ENCODE measurements around the gene PLEKHM2. TPM values are rescaled to one million over a fixed set of nuclear protein-coding genes. Genes with fewer than 3 reads are reported as not detected.
"Not testable (repeated sequence)": the region's sequence is repeated elsewhere in the genome, so short reads cannot be mapped to it uniquely, and the experiment has no call there.

The PLEKHM2 gene
- 26.6 TPM for polyA plus RNA-seq
- long read RNA-seq, donor 1, full-length matches to known transcripts, result 1 of 1 reads
- long read RNA-seq, donor 1, partial matches to known transcripts, result 0 of 1 reads
- long read RNA-seq, donor 1, other reads (novel, unspliced or antisense), result 0 of 1 reads
- long read RNA-seq, donor 2, full-length matches to known transcripts, result 3 of 3 reads
- long read RNA-seq, donor 2, partial matches to known transcripts, result 0 of 3 reads
- long read RNA-seq, donor 2, other reads (novel, unspliced or antisense), result 0 of 3 reads
- long read RNA-seq, donor 3, result 0 reads
- long read RNA-seq, donor 4, result 0 reads
- long read RNA-seq, donor 5, full-length matches to known transcripts, result 1 of 1 reads
- long read RNA-seq, donor 5, partial matches to known transcripts, result 0 of 1 reads
- long read RNA-seq, donor 5, other reads (novel, unspliced or antisense), result 0 of 1 reads
- long read RNA-seq, donor 6, full-length matches to known transcripts, result 3 of 9 reads
- long read RNA-seq, donor 6, partial matches to known transcripts, result 6 of 9 reads
- long read RNA-seq, donor 6, other reads (novel, unspliced or antisense), result 0 of 9 reads
- long read RNA-seq, donor 7, result 0 reads
- long read RNA-seq, donor 8, full-length matches to known transcripts, result 4 of 18 reads
- long read RNA-seq, donor 8, partial matches to known transcripts, result 14 of 18 reads
- long read RNA-seq, donor 8, other reads (novel, unspliced or antisense), result 0 of 18 reads
- long read RNA-seq, donor 9, result 0 reads
- long read RNA-seq, donor 10, full-length matches to known transcripts, result 6 of 6 reads
- long read RNA-seq, donor 10, partial matches to known transcripts, result 0 of 6 reads
- long read RNA-seq, donor 10, other reads (novel, unspliced or antisense), result 0 of 6 reads
- long read RNA-seq, donor 11, full-length matches to known transcripts, result 2 of 2 reads
- long read RNA-seq, donor 11, partial matches to known transcripts, result 0 of 2 reads
- long read RNA-seq, donor 11, other reads (novel, unspliced or antisense), result 0 of 2 reads

GRCh38 chr1:15684042-15684461 lies at the start of gene PLEKHM2:
PLEKHM2 (plus strand) TSS chr1:15684320; CDS start chr1:15684559, 239 bp downstream.
- Histone ChIP-seq H3K4me3 (ENCODE audit: low read length) (peak within 1 kb of the TSS; percentile 94), H3K4me1 (ENCODE audit: control insufficient read depth, insufficient read depth, low read length) (peaks cover 22% of the 10 kb centered on the region), H3K9me3 (ENCODE audit: control insufficient read depth, low read depth, low read length) (no peaks in the 10 kb centered on the region), H3K27me3 (ENCODE audit: control insufficient read depth, insufficient read depth, low read length) (no peaks in the 10 kb centered on the region), H3K27ac (ENCODE audit: low read length) (peak within 1 kb of the TSS; percentile 71), H3K36me3 (ENCODE audit: control insufficient read depth, insufficient read depth, low read length) (peaks cover 2% of the 10 kb centered on the region)
- no CpG with 5 or more reads among the region's 52 CpGs for WGBS (ENCODE audit: insufficient coverage, low lambda C conversion rate)
- DNase-seq, result peak; percentile 46 to 48

DNA sequence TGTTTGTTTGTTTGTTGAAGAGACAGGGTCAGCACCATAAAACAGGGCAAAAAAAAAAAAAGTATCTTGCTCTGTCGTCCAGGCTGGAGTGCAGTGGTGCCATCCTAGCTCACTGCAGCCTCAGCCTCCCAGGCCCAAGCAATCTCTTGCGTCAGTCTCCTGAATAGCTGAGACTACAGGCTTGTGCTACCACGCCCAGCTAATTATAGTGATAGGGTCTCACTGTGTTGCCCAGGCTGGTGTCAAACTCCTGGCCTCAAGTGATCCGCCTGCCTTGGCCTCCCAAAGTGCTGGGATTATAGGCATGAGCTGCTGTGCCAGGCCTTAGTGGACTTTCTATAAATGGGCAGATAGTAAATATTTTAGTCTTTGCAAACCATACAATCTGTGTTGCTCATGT lies 47.7 kb upstream of the PLEKHM2 start:
- WGBS (ENCODE audit: insufficient coverage, low lambda C conversion rate), result no CpG with 5 or more reads among the region's 4 CpGs
- peaks cover 87% of the 10 kb centered on the region for H3K36me3 ChIP-seq (ENCODE audit: control insufficient read depth, insufficient read depth, low read length)
- no peak for DNase-seq
- H3K27ac ChIP-seq (ENCODE audit: low read length), result no peak overlapping the region
- no peak overlapping the region for H3K4me3 ChIP-seq (ENCODE audit: low read length)
- no peaks in the 10 kb centered on the region for H3K9me3 ChIP-seq (ENCODE audit: control insufficient read depth, low read depth, low read length)
- H3K27me3 ChIP-seq (ENCODE audit: control insufficient read depth, insufficient read depth, low read length), result no peaks in the 10 kb centered on the region
- H3K4me1 ChIP-seq (ENCODE audit: control insufficient read depth, insufficient read depth, low read length), result no peaks in the 10 kb centered on the region

DNA sequence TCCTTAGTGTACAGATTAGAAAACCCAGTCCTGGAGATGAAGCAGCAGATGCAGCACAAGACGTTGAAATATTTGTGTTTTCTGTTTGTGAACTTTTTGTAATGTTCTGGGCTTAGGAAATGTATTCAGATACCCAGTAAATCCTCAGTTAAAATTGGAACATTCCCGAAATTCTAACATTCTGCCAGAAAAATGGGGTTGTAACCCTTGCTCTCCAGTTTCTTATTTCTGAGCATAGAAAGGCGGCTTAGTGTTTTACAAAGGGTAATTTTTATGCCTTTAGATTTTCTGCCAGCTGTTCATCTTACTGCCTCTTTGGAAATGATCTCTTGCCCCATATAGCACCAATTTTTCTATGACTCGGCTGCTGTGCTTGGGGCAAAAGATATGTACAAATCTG lies 46.3 kb upstream of the PLEKHM2 start:
- no peak overlapping the region for H3K27ac ChIP-seq (ENCODE audit: low read length)
- 100% methylated on average over 1 of the region's 4 CpGs for WGBS (ENCODE audit: insufficient coverage, low lambda C conversion rate)
- H3K9me3 ChIP-seq (ENCODE audit: control insufficient read depth, low read depth, low read length), result no peaks in the 10 kb centered on the region
- no peaks in the 10 kb centered on the region for H3K4me1 ChIP-seq (ENCODE audit: control insufficient read depth, insufficient read depth, low read length)
- H3K4me3 ChIP-seq (ENCODE audit: low read length), result no peak overlapping the region
- no peaks in the 10 kb centered on the region for H3K27me3 ChIP-seq (ENCODE audit: control insufficient read depth, insufficient read depth, low read length)
- peaks cover 92% of the 10 kb centered on the region for H3K36me3 ChIP-seq (ENCODE audit: control insufficient read depth, insufficient read depth, low read length)
- no peak for DNase-seq

DNA sequence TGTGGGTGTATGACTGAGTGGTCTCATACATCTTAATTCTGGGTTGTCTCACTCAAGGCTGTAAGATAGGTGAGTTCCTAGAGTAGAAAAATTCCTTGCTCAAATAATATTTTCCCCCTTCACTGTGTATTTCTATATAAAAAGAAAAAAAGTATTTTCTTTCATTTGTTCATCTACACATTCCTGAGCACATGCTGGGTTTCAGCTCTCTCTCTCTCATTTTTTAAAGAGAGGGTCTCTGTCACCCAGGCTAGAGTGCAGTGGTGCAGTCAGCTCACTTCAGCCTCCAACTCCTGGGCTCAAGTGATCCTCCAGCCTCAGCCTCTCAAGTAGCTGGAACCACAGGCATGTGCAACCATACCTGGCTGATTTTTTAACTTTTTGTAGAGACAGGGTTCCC lies 44.9 kb upstream of the PLEKHM2 start:
- no peak overlapping the region for H3K4me3 ChIP-seq (ENCODE audit: low read length)
- no peaks in the 10 kb centered on the region for H3K9me3 ChIP-seq (ENCODE audit: control insufficient read depth, low read depth, low read length)
- H3K27ac ChIP-seq (ENCODE audit: low read length), result no peak overlapping the region
- DNase-seq, result no peak
- H3K27me3 ChIP-seq (ENCODE audit: control insufficient read depth, insufficient read depth, low read length), result no peaks in the 10 kb centered on the region
- no peaks in the 10 kb centered on the region for H3K4me1 ChIP-seq (ENCODE audit: control insufficient read depth, insufficient read depth, low read length)
- H3K36me3 ChIP-seq (ENCODE audit: control insufficient read depth, insufficient read depth, low read length), result peaks cover 90% of the 10 kb centered on the region

DNA sequence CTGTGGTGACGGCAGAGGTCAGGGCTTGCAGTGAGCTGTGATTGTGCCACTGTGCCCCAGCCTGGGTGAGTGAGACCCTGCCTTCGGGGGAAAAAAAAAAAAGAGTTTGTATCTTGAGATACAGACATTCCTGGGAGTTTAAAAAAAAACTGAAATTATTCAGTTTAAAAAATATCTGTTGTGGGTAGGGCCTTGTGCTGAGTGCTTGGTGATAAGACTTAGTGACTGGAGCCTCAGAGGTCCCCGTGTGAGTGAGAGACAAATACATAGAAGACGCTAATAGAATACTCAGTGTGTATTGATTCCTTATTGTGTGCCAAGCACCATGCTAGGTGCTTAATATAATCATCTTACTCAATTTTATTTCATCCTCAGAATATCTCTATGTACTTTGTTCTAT lies 44.2 kb upstream of the PLEKHM2 start:
- 100% methylated on average over 1 of the region's 4 CpGs for WGBS (ENCODE audit: insufficient coverage, low lambda C conversion rate)
- Histone ChIP-seq H3K36me3 (ENCODE audit: control insufficient read depth, insufficient read depth, low read length) (peaks cover 85% of the 10 kb centered on the region), H3K27ac (ENCODE audit: low read length) (no peak overlapping the region), H3K9me3 (ENCODE audit: control insufficient read depth, low read depth, low read length) (no peaks in the 10 kb centered on the region), H3K27me3 (ENCODE audit: control insufficient read depth, insufficient read depth, low read length) (no peaks in the 10 kb centered on the region), H3K4me3 (ENCODE audit: low read length) (no peak overlapping the region), H3K4me1 (ENCODE audit: control insufficient read depth, insufficient read depth, low read length) (no peaks in the 10 kb centered on the region)
- DNase-seq, result no peak

DNA sequence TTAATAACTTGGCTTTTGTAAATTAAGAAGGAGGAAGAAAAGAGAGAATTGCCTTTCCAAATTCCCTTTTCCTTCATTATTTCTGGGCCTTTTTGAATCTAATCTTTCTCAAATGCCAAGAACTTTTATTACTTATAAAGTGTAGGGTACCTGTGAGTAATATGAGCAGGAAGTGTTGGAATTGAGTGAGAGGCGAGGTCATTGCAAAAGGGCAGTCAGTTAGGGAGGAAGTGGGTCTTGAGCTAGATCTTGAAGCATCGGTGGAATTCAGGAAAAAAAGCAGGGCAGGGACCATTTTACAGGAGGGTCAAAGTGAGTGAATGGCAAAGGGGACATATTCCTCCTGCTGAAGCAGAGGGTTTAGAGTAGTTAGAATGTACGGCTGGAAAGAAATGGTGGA lies 43.5 kb upstream of the PLEKHM2 start:
- no peaks in the 10 kb centered on the region for H3K9me3 ChIP-seq (ENCODE audit: control insufficient read depth, low read depth, low read length)
- no peaks in the 10 kb centered on the region for H3K27me3 ChIP-seq (ENCODE audit: control insufficient read depth, insufficient read depth, low read length)
- peaks cover 85% of the 10 kb centered on the region for H3K36me3 ChIP-seq (ENCODE audit: control insufficient read depth, insufficient read depth, low read length)
- no peak overlapping the region for H3K4me3 ChIP-seq (ENCODE audit: low read length)
- H3K4me1 ChIP-seq (ENCODE audit: control insufficient read depth, insufficient read depth, low read length), result no peaks in the 10 kb centered on the region
- no peak overlapping the region for H3K27ac ChIP-seq (ENCODE audit: low read length)
- 80% methylated on average over 1 of the region's 3 CpGs for WGBS (ENCODE audit: insufficient coverage, low lambda C conversion rate)
- no peak for DNase-seq

- WGBS (ENCODE audit: insufficient coverage, low lambda C conversion rate), result 100% methylated on average over 1 of the region's 1 CpG
- Histone ChIP-seq H3K27me3 (ENCODE audit: control insufficient read depth, insufficient read depth, low read length) (no peaks in the 10 kb centered on the region), H3K4me3 (ENCODE audit: low read length) (no peak overlapping the region), H3K27ac (ENCODE audit: low read length) (no peak overlapping the region), H3K9me3 (ENCODE audit: control insufficient read depth, low read depth, low read length) (no peaks in the 10 kb centered on the region), H3K36me3 (ENCODE audit: control insufficient read depth, insufficient read depth, low read length) (peaks cover 61% of the 10 kb centered on the region), H3K4me1 (ENCODE audit: control insufficient read depth, insufficient read depth, low read length) (no peaks in the 10 kb centered on the region)
- no peak for DNase-seq
Measured at GRCh38 chr1:15649937-15650336, 34.2 kb upstream of the PLEKHM2 start.

DNA sequence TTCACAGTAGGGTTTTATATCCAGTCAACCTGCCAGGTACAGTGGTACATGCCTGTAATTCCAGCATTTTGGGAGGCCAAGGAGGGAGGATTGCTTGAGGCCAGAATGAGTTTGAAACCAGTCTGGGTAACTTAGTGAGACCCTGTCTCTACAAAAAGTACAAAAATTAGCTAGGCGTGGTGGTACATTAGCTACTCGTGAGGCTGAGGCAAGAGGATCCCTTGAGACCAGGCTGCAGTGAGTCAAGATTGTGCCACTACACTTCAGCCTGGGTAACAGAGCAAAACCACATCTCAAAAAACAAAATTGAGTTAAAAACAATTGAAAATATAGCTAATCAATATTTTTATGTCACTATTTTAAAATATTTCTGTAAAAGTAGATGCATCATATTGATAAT lies 33.7 kb upstream of the PLEKHM2 start:
- no peak overlapping the region for H3K4me3 ChIP-seq (ENCODE audit: low read length)
- H3K36me3 ChIP-seq (ENCODE audit: control insufficient read depth, insufficient read depth, low read length), result peaks cover 59% of the 10 kb centered on the region
- WGBS (ENCODE audit: insufficient coverage, low lambda C conversion rate), result no CpG with 5 or more reads among the region's 2 CpGs

GRCh38 chr1:15652130-15652529 lies 32.0 kb upstream of the PLEKHM2 start:
- H3K4me3 ChIP-seq (ENCODE audit: low read length); DNase-seq; H3K27me3 ChIP-seq (ENCODE audit: control insufficient read depth, insufficient read depth, low read length); H3K4me1 ChIP-seq (ENCODE audit: control insufficient read depth, insufficient read depth, low read length); H3K9me3 ChIP-seq (ENCODE audit: control insufficient read depth, low read depth, low read length); H3K27ac ChIP-seq (ENCODE audit: low read length): not testable (repeated sequence)
- peaks cover 67% of the 10 kb centered on the region for H3K36me3 ChIP-seq (ENCODE audit: control insufficient read depth, insufficient read depth, low read length)
- no CpG with 5 or more reads among the region's 6 CpGs for WGBS (ENCODE audit: insufficient coverage, low lambda C conversion rate)

More for the DNA sequence above, 33.7 kb upstream of the PLEKHM2 start:
- no peak for DNase-seq
- Histone ChIP-seq H3K27me3 (ENCODE audit: control insufficient read depth, insufficient read depth, low read length) (no peaks in the 10 kb centered on the region), H3K4me1 (ENCODE audit: control insufficient read depth, insufficient read depth, low read length) (no peaks in the 10 kb centered on the region), H3K27ac (ENCODE audit: low read length) (no peak overlapping the region), H3K9me3 (ENCODE audit: control insufficient read depth, low read depth, low read length) (no peaks in the 10 kb centered on the region)

DNA sequence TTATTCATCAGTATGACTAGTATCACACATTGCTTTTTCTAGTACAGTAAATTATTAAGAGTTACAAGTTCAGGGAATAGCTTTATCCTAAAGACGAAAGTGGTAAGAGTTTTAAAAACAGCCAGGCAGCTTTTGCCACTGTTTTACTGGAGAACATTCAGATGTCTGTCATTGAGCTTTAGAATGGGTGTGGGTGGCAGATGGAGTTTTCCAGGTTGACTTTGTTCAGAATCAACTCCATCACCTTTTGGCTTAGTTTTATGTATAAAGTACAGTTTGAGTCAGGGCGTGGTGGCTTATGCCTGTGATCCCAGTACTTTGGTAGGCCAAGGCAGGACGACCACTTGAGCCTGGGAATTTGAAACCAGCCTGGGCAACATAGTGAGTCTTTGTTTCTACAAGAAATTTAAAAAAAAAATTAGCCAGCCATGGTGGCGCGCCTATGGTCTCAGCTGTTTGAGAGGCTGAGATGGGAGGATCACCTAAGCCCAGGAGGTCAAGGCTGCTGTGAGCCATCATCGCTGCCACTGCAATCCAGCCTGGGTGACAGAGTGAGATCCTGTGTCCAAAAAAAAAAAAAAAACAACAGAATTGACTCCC lies 29.9 kb upstream of the PLEKHM2 start:
- DNase-seq, result no peak
- no peaks in the 10 kb centered on the region for H3K9me3 ChIP-seq (ENCODE audit: control insufficient read depth, low read depth, low read length)
- peaks cover 66% of the 10 kb centered on the region for H3K36me3 ChIP-seq (ENCODE audit: control insufficient read depth, insufficient read depth, low read length)
- H3K27me3 ChIP-seq (ENCODE audit: control insufficient read depth, insufficient read depth, low read length), result no peaks in the 10 kb centered on the region
- no peaks in the 10 kb centered on the region for H3K4me1 ChIP-seq (ENCODE audit: control insufficient read depth, insufficient read depth, low read length)
- H3K4me3 ChIP-seq (ENCODE audit: low read length), result no peak overlapping the region
- H3K27ac ChIP-seq (ENCODE audit: low read length), result no peak overlapping the region
- no CpG with 5 or more reads among the region's 6 CpGs for whole genome bisulfite sequencing (ENCODE audit: insufficient coverage, low lambda C conversion rate)
